Measurements from ENCODE around the gene ARMC6.

GRCh38 chr19:19062454-19063182, 29.2 kb downstream of the ARMC6 start:
- TF ChIP-seq CTCF (IDR thresholded peaks at IDR 0.05; ENCODE audit: low read depth, low read length, poor library complexity, severe bottlenecking) (no peak), EZH2phosphoT487 (IDR thresholded peaks at IDR 0.05; ENCODE audit: borderline replicate concordance, low read length) (no peak)

All from DOHH2 (cell line).